GM18909 (cell line): ENCODE measurements around the gene KCNC3.

Experiments
- ATAC-seq: cut with Tn5 transposase; IDR thresholded peaks from one replicate; pipeline ENCODE4 v1.9.1; 2021; ENCODE audit warnings: mild to moderate bottlenecking; ENCODE audit not compliant: unreplicated experiment, poor library complexity

KCNC3 gene

GRCh38 chr19:50328224-50328872 is 829 bp downstream of the KCNC3 start:
- peak; percentile 9 for ATAC-seq

DNA sequence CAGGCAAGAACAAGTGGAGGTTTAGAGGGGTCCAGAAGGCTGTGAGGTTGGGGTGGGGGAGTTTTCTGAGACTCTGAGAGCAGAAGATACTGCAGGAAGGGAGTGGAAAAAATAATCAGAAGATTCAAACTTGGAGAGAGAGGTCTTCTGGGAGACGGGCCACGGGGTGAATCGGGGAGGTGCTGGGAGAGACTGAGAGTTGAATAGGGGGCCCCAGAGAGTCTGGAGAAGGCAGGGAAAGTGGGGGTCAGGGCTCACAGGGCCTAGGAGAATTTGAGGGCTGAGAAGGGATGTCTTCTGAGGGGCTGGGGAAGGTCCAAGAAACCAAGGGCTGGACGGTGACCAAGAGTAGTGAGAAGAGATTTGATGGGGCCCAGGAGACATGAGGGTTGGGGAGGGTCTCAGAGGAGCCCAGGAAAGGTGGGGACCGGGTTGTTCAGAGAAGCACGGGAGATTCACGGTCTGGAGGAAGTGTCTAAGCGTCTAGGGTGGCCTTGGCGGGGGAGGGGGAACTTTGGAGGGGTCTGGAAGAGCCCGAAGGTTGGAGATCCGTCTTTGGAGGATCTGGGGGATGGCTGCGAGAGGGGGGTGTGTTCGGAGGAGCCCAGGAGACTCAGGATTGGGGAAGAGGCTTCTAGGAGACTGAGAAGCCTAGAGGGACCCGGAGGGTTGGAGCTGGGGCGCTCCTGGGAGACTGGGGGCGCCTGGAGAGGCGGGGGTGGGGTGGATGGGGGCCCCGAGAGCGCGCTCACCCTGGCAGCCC is 1.5 kb downstream of the KCNC3 start:
- ATAC-seq = no peak

DNA sequence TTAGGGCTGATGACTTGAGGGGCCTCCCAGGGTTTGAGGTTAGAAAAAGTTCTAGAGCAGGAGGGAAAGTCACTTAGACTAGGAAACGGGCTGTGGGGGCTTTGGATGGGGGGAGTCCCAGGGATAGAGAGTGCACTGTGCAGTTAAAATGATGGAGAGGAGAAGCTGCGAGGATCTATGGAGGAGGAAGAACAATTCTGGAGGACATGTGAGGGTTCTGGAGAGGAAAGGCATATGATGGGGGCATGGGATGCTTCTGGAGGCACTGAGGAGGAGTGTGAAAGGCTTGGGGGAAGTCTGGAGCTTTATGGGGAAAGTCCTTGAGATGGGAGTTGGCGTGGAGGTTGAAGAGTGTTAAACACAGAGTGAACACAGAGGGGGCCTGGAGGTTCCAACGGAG is 2.2 kb downstream of the KCNC3 start:
- ATAC-seq = no peak

GRCh38 chr19:50326101-50326664 is 3.0 kb downstream of the KCNC3 start:
- ATAC-seq = no peak

DNA sequence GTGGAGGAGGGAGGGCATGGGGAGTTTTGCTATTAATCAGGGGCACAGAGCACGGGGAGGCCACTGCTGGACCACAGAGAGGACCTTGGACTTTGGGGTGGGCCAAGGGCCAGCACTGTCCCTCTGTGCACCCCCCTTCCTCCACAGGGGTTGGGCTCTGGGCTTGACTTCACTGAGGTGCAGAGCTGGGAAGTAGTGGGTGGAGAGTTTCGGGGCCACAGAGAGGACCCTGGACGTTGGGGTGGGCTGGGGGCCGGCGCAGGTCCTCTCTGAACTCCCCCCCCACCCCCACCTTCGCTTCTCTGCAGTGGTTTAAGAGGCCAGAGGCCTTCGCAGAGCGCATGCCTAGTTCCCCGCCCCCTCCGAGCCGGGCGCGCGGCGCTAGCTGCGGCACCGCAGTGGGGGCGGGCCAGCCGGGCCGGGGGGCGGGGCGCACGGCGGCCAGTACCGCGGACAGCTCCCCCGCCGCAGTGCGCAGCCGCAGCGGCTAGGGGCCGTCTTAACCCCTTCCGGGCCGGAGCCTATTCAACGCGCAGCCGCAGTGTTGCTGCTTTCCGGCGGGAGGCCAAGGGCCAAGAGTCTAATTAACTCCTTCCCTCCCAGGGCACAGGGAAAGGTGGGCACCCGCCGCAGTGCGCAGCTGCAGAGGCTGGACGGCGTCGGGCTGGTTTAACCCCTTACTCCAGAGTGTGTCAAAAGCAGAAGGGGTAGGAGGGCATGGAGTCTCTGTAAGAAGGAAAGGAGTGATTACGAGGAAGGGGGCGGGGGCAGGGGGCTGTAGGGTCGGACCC is 3.7 kb downstream of the KCNC3 start:
- no peak for ATAC-seq

DNA sequence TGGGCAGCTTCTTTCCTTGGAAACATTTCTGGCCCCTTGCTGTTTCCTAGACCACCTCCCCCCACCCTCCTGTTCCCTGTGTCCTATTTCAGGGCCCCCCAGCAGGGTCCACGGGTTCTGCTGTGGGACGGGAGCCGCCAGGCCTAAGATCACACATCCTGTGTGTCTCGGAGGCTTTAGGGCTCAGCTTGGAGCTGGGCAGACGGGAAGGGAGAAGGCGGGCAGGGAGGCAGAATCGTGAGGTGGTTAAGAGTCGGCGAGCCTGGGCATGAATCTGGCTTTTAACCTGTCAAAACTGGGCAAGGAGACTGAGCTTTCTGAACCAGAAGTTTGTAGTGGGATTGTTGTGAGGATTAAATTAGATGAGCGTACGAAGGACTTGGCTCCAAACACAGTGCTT is 4.8 kb downstream of the KCNC3 start:
- no peak for ATAC-seq

DNA sequence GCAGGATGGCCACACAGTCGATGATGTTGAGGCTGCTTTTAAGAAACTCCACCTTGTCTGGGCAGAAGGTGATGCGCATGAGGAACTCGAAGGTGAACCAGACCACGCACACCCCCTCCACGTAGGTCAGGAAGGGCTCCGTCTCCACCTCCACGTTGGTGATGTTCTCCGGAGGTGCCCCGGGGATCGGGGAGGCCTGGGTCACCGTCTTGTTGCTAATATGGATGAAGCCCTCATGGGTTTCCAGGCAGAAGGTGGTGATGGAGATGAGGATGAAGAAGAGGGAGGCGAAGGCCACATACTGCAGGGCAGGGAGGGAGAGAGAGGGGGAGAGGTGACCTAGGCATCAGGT is 5.4 kb downstream of the KCNC3 start:
- no peak for ATAC-seq

- no peak for ATAC-seq
Observed at GRCh38 chr19:50322931-50323781, 6.0 kb downstream of the KCNC3 start.

DNA sequence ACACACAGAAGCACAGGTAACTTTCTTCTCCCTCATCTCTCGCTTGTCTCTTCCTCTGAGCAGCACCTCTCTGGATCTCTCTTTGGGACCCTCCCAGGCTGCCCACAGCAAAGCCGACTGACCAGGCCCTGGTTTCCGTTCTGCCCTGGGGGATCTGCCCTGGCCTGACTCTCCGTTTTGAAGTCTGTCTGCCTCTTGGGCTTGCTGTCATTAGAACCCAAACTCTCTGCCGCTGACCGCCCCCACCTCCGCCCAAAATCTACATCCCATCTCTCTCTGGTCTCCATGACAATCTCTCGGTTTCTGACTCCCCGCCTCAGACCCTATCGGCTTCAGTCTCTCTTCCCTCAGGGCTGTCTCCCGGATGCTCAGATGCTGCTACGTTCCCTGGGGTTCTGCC is 6.9 kb downstream of the KCNC3 start:
- no peak for ATAC-seq

- no peak for ATAC-seq
Observed at GRCh38 chr19:50321831-50322230, 7.3 kb downstream of the KCNC3 start.

DNA sequence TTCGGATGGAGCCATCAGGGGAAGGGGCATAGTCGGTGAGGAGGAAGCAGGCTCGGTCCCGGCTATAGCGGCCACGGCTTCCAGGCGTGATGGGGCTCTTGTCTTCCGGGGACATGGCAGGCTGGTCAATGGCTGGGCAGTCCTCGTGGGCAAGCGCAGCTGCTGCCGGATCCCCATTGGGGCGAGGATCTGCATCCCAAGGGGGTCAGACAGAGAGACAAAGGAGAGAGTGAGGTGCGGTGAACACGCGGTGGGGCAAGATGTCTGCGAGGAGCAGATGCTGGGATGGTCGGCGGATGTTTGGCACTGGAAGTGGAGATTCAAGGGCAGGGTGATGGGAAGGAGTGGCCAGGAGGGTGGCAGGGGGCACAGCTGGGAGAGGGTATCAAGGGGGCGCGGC is 8.6 kb downstream of the KCNC3 start:
- no peak for ATAC-seq

- no peak for ATAC-seq
Observed at GRCh38 chr19:50320051-50320450, 9.1 kb downstream of the KCNC3 start.

GRCh38 chr19:50319156-50319555 is 10.0 kb downstream of the KCNC3 start:
- no peak for ATAC-seq

GRCh38 chr19:50318438-50318837 is 10.7 kb downstream of the KCNC3 start:
- ATAC-seq = no peak

DNA sequence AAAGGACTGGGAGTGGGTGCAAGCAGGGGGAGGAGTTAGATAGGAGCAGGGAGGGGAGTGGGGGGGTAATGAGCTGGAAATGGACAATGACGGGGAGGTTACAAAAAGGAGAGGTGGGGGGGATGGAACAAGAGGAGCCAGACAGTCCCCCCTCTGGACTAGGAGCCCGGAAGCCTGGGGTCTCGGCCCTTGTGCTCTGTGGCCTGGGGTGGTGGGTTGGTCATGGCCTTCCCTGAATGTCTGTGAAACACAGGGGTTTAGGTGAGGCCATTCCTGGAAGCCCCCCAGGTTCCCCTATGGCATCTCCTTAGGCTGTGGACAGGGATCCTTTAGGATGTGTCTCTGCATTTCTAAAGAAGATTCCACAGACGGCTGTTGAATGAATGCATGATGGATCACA is 12.1 kb downstream of the KCNC3 start:
- no peak for ATAC-seq

DNA sequence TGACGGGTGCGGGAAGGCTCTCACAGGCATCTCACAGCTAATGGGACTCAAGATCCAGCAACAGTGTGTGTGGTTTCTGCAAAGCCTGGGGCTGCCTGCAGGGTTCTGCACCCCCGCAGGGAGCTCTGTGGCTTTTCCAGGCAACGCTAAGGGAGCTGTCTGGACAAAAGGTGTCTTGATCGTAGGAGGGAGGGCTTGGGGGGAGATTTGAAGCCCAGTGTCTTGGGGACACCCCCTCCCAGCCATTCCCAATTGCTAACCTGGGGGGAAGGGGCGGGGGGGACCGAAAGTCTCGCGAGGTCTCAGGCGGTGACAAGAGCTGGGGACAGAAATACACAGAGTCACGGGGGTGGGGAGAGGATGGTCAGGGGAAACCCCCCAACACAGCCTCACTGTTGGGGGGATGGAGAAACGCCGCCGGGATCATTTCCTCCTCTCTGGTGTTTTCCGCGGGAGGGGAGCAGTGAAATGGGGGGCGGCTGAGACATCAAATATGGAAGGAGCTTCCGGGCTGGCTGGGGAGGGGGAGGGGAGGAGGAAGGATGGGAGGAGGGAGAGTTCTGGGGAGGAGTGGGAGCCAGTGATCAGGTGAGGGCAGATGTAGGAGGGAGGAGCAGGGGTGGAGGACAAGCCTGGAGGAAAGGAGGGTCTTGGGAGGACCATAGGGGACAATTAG is 13.3 kb downstream of the KCNC3 start:
- no peak for ATAC-seq

DNA sequence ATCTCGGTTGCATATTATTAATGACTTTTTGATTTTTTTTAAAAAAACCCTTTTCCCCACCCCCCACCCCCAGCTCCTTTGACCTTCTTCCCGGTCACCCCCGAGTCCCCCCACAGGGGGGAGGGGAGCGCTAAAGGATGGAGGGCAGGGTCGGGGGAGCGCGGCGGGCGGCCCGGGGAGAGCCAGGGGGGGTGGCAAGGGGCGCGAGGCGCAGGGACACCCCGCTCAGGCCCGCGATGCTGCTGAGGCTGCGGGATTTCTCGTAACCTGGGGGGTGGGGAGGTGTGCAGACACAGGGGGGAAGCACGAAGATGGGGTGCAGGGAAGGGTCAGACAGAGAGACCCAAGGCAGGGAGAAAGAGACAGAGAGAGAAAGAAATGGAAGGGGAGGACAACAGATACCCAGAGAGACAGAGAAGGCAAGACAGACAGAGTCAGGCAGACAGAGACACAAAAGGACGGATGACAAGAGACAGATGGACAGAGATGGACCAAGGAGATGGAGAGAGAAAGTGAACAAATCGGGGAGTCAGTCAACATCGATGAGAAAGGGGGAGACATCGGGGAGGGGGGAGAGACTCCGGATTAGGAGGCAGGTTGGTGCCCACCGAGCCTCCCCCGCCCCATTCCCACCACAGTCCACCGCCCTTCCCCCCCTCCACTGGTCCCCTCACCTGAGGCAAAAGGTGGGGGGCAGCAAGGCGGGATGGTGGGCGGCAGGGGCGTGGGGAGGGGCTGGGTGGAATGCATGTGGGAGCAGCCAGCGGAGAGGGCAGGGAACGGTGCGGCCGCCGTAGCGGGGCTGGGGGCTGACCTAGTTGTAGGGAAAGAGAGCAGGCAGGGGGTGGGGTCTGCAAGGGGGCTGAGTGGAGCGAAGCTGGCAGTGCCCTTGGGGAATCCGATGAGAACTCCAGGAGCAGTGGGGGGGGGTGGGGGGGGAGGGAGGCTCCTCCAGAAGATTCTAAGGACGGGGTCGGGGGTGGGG is 14.2 kb downstream of the KCNC3 start:
- no peak for ATAC-seq

- no peak for ATAC-seq
Observed at GRCh38 chr19:50313812-50314536, 15.2 kb downstream of the KCNC3 start.
